GM23338 (cell line): ENCODE measurements around the gene HSPG2. TPM values are rescaled to one million over a fixed set of nuclear protein-coding genes. Genes with fewer than 3 reads are reported as not detected.

Experiments
- ATAC-seq: fragments of 200-7000 bp; cut with Tn5 transposase; 3 replicates; pipeline ENCODE4 v1.9.1; 2020
- DNase-seq: peaks from one replicate; pipeline ENCODE4 v3.0.0-alpha.2; 2015; ENCODE audit warnings: low spot score
- H2AFZ ChIP-seq: fragments of 200-600 bp; sonication (generic); 2 replicates; pipeline ENCODE4 v1.8.0; 2016; ENCODE audit warnings: antibody characterized with exemption, mild to moderate bottlenecking, moderate library complexity
- H3F3A ChIP-seq: fragments of 200-600 bp; sonication (generic); replicated peaks from 2 replicates; pipeline ENCODE4 v1.8.0; 2017; ENCODE audit warnings: antibody characterized with exemption, mixed run types, low read depth
- H3K27ac ChIP-seq: fragments of 200-600 bp; sonication (generic); 2 replicates; pipeline ENCODE4 v1.6.1; 2016; ENCODE audit warnings: low read depth
- H3K27me3 ChIP-seq: fragments of 200-600 bp; sonication (generic); 2 replicates; pipeline ENCODE4 v1.8.0; 2016; ENCODE audit warnings: mild to moderate bottlenecking, mixed run types, moderate library complexity; ENCODE audit not compliant: insufficient read depth
- H3K36me3 ChIP-seq: fragments of 200-600 bp; sonication (generic); 2 replicates; pipeline ENCODE4 v1.8.0; 2016; ENCODE audit warnings: mild to moderate bottlenecking; ENCODE audit not compliant: insufficient read depth
- H3K4me1 ChIP-seq: fragments of 200-600 bp; sonication (generic); 2 replicates; pipeline ENCODE4 v1.8.0; 2016; ENCODE audit warnings: mild to moderate bottlenecking, moderate library complexity; ENCODE audit not compliant: insufficient read depth
- H3K4me2 ChIP-seq: fragments of 200-600 bp; sonication (generic); 2 replicates; pipeline ENCODE4 v1.7.1; 2017; ENCODE audit warnings: mixed run types
- H3K4me3 ChIP-seq: fragments of 200-600 bp; sonication (generic); 2 replicates; pipeline ENCODE4 v1.6.1; 2016; ENCODE audit warnings: mixed run types
- H3K79me2 ChIP-seq: fragments of 200-600 bp; sonication (generic); replicated peaks from 2 replicates; pipeline ENCODE4 v1.8.0; 2017; ENCODE audit warnings: mild to moderate bottlenecking; ENCODE audit not compliant: insufficient read depth
- H3K9me2 ChIP-seq: fragments of 200-600 bp; sonication (generic); 2 replicates; pipeline ENCODE4 v1.8.0; 2017; ENCODE audit not compliant: insufficient read depth
- H4K20me1 ChIP-seq: fragments of 200-600 bp; sonication (generic); replicated peaks from 2 replicates; pipeline ENCODE4 v1.8.0; 2017; ENCODE audit warnings: mild to moderate bottlenecking; ENCODE audit not compliant: insufficient read depth
- H3K27ac Mint-ChIP-seq: 2 replicates; pipeline ENCODE4 v1.8.0; 2020; ENCODE audit warnings: inconsistent platforms, mild to moderate bottlenecking, moderate library complexity, mixed read lengths
- H3K27me3 Mint-ChIP-seq: 3 replicates; pipeline ENCODE4 v1.8.0; 2022; ENCODE audit warnings: low read depth, mild to moderate bottlenecking, moderate library complexity, mixed read lengths, inconsistent platforms; ENCODE audit not compliant: insufficient read depth, poor library complexity
- H3K36me3 Mint-ChIP-seq: 3 replicates; pipeline ENCODE4 v1.8.0; 2021; ENCODE audit warnings: low read depth, mild to moderate bottlenecking, inconsistent platforms, moderate library complexity, mixed read lengths
- H3K4me1 Mint-ChIP-seq: 3 replicates; pipeline ENCODE4 v1.8.0; 2020; ENCODE audit warnings: mild to moderate bottlenecking, inconsistent platforms, mixed read lengths
- H3K4me3 Mint-ChIP-seq: 3 replicates; pipeline ENCODE4 v1.8.0; 2021; ENCODE audit warnings: moderate library complexity, mild to moderate bottlenecking, inconsistent platforms, mixed read lengths
- H3K9me3 Mint-ChIP-seq: 3 replicates; pipeline ENCODE4 v1.8.0; 2020; ENCODE audit warnings: moderate library complexity, mild to moderate bottlenecking, inconsistent platforms, mixed read lengths
- CREB1 ChIP-seq: fragments of 250-450 bp; sonication (Bioruptor Pico); IDR thresholded peaks from 2 replicates; pipeline ENCODE4 v1.5.0; 2020; ENCODE audit warnings: low read depth, mild to moderate bottlenecking, moderate library complexity
- EZH2 ChIP-seq: fragments of 200-600 bp; sonication (generic); IDR thresholded peaks from one replicate; pipeline ENCODE4 v1.8.0; 2017; ENCODE audit warnings: antibody characterized with exemption, mild to moderate bottlenecking, low read depth; ENCODE audit not compliant: unreplicated experiment
- EZH2phosphoT487 ChIP-seq: fragments of 200-600 bp; sonication (generic); IDR thresholded peaks from one replicate; pipeline ENCODE4 v1.8.1; 2018; ENCODE audit warnings: antibody characterized with exemption; ENCODE audit not compliant: unreplicated experiment
- JUNB ChIP-seq: IDR thresholded peaks from one replicate; pipeline ENCODE4 v1.6.1; 2016; ENCODE audit warnings: antibody characterized with exemption; ENCODE audit not compliant: unreplicated experiment
- POLR2AphosphoS5 ChIP-seq: IDR thresholded peaks from 2 replicates; pipeline ENCODE4 v1.6.1; 2016; ENCODE audit warnings: antibody characterized with exemption, low read depth
- STAT1 ChIP-seq: IDR thresholded peaks from one replicate; pipeline ENCODE4 v1.6.1; 2016; ENCODE audit warnings: antibody characterized with exemption; ENCODE audit not compliant: unreplicated experiment
- ZNF114 ChIP-seq: fragments of 250-450 bp; sonication (Bioruptor Pico); IDR thresholded peaks from 2 replicates; pipeline ENCODE4 v1.5.0; 2020; ENCODE audit warnings: mild to moderate bottlenecking, moderate library complexity
- polyA plus RNA-seq: library from polyadenylated mRNA; unstranded; fragments of >200 nt; fragmentation: Nextera tagmentation; extraction: Ambion mirVana; gene quantifications from 2 replicates; pipeline ENCODE4 v1.2.1, GENCODE V29; 2016
- total RNA-seq: library from RNA; depleted of rRNA; stranded (reverse); fragments of >200 nt; shearing (Covaris generic); gene quantifications from 2 replicates; pipeline ENCODE4 v1.2.3, GENCODE V29; 2014
- TF ChIP-seq, protein P1 (sequence below): fragments of 250-450 bp; sonication (Bioruptor Pico); IDR thresholded peaks from 2 replicates; pipeline ENCODE4 v1.5.0; 2020; ENCODE audit warnings: mild to moderate bottlenecking, moderate library complexity
- TF ChIP-seq, protein P2 (sequence below): IDR thresholded peaks from 2 replicates; pipeline ENCODE4 v1.6.1; 2016; ENCODE audit warnings: antibody characterized with exemption

The HSPG2 gene
- total and polyA plus RNA-seq, 2 experiments from 2014 or later, result 14.9 to 70.8 TPM

DNA sequence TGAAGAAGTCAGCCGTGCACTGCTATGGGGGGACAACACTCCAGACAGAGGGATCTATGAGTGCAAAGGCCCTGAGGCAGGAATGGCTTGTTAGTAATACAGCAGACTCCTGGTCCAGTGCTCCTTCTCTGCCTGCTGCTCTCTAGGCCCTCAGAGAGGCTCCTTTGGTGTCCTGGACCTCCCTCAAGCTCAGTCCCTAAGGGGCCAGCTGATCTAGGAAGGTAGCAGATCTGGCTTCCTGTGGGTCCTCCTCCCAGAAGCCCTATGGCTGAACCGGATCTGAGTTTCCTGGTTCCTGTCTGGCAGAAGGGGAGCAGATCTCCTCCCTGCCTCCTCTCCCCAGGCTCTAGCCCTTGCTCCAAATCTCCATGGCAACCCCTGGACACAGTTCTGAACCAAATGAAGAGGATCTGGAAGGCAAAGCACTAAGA, 125.2 kb downstream of the HSPG2 start, which contains the start of gene LDLRAD2 (continued):
- TF ChIP-seq, protein P1, sequence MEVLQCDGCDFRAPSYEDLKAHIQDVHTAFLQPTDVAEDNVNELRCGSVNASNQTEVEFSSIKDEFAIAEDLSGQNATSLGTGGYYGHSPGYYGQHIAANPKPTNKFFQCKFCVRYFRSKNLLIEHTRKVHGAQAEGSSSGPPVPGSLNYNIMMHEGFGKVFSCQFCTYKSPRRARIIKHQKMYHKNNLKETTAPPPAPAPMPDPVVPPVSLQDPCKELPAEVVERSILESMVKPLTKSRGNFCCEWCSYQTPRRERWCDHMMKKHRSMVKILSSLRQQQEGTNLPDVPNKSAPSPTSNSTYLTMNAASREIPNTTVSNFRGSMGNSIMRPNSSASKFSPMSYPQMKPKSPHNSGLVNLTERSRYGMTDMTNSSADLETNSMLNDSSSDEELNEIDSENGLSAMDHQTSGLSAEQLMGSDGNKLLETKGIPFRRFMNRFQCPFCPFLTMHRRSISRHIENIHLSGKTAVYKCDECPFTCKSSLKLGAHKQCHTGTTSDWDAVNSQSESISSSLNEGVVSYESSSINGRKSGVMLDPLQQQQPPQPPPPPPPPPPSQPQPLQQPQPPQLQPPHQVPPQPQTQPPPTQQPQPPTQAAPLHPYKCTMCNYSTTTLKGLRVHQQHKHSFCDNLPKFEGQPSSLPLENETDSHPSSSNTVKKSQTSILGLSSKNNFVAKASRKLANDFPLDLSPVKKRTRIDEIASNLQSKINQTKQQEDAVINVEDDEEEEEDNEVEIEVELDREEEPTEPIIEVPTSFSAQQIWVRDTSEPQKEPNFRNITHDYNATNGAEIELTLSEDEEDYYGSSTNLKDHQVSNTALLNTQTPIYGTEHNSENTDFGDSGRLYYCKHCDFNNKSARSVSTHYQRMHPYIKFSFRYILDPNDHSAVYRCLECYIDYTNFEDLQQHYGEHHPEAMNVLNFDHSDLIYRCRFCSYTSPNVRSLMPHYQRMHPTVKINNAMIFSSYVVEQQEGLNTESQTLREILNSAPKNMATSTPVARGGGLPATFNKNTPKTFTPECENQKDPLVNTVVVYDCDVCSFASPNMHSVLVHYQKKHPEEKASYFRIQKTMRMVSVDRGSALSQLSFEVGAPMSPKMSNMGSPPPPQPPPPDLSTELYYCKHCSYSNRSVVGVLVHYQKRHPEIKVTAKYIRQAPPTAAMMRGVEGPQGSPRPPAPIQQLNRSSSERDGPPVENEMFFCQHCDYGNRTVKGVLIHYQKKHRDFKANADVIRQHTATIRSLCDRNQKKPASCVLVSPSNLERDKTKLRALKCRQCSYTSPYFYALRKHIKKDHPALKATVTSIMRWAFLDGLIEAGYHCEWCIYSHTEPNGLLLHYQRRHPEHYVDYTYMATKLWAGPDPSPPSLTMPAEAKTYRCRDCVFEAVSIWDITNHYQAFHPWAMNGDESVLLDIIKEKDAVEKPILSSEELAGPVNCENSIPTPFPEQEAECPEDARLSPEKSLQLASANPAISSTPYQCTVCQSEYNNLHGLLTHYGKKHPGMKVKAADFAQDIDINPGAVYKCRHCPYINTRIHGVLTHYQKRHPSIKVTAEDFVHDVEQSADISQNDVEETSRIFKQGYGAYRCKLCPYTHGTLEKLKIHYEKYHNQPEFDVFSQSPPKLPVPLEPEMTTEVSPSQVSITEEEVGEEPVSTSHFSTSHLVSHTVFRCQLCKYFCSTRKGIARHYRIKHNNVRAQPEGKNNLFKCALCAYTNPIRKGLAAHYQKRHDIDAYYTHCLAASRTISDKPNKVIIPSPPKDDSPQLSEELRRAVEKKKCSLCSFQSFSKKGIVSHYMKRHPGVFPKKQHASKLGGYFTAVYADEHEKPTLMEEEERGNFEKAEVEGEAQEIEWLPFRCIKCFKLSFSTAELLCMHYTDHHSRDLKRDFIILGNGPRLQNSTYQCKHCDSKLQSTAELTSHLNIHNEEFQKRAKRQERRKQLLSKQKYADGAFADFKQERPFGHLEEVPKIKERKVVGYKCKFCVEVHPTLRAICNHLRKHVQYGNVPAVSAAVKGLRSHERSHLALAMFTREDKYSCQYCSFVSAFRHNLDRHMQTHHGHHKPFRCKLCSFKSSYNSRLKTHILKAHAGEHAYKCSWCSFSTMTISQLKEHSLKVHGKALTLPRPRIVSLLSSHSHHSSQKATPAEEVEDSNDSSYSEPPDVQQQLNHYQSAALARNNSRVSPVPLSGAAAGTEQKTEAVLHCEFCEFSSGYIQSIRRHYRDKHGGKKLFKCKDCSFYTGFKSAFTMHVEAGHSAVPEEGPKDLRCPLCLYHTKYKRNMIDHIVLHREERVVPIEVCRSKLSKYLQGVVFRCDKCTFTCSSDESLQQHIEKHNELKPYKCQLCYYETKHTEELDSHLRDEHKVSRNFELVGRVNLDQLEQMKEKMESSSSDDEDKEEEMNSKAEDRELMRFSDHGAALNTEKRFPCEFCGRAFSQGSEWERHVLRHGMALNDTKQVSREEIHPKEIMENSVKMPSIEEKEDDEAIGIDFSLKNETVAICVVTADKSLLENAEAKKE (CRISPR knock-in tag), result no peak
- TF ChIP-seq EZH2, result no peak
- no peak for TF ChIP-seq STAT1
- TF ChIP-seq JUNB, result no peak
- TF ChIP-seq EZH2phosphoT487, result no peak
- TF ChIP-seq, protein P2, sequence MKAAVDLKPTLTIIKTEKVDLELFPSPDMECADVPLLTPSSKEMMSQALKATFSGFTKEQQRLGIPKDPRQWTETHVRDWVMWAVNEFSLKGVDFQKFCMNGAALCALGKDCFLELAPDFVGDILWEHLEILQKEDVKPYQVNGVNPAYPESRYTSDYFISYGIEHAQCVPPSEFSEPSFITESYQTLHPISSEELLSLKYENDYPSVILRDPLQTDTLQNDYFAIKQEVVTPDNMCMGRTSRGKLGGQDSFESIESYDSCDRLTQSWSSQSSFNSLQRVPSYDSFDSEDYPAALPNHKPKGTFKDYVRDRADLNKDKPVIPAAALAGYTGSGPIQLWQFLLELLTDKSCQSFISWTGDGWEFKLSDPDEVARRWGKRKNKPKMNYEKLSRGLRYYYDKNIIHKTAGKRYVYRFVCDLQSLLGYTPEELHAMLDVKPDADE, result no peak
- TF ChIP-seq POLR2AphosphoS5, result no peak

DNA sequence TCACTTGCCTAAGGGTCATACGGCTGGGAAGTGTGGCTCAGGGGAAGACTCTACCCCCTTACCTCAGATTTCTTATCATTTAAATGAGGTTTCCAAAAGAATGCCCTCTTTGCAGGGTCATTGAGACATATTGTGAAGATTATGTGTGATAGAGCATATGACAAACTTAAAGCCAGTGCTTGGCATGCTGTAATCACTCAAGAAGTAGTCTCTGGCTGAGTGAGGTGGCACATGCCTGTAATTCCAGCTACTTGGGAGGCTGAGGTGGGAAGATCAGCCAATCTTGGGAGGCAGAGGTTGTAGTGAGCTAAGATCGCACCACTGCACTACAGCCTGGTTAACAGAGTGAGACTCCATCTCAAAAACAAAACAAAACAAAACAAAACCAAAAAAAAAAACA, 132.6 kb downstream of the HSPG2 start:
- Histone ChIP-seq H3K27me3 (no peaks in the 10 kb centered on the region), H3K4me3 (no peak overlapping the region), H3K27ac (no peak overlapping the region), H3K4me1 (no peaks in the 10 kb centered on the region), H4K20me1 (no peaks in the 10 kb centered on the region), H3F3A (no peaks in the 10 kb centered on the region), H3K79me2 (no peaks in the 10 kb centered on the region), H3K36me3 (no peaks in the 10 kb centered on the region), H2AFZ (peak overlapping the region; percentile 43; the same call in 1 of the 2 replicates), H3K9me2 (no peaks in the 10 kb centered on the region), H3K4me2 (no peak overlapping the region)
- ATAC-seq (no peak), DNase-seq (no peak)
- Mint-ChIP-seq H3K4me1 (no peaks in the 10 kb centered on the region), H3K27me3 (peaks cover 5% of the 10 kb centered on the region), H3K9me3 (peaks cover 4% of the 10 kb centered on the region; the same call in 2 of the 3 replicates), H3K27ac (no peak overlapping the region), H3K36me3 (no peaks in the 10 kb centered on the region), H3K4me3 (no peak overlapping the region)
- TF ChIP-seq, protein P2, result no peak
- TF ChIP-seq EZH2phosphoT487, result no peak
- TF ChIP-seq CREB1, result no peak
- no peak for TF ChIP-seq STAT1
- TF ChIP-seq ZNF114, result no peak
- TF ChIP-seq JUNB, result no peak
